Esophagus squamous epithelium (tissue), 4 donors: Measurements from ENCODE around the gene CLDN25.
"Not testable (repeated sequence)": the region's sequence is repeated elsewhere in the genome, so short reads cannot be mapped to it uniquely, and the experiment has no call there.

Experiments used
- CTCF ChIP-seq, 6 experiments: fragments of 450-650 bp in 4 of 6; fragments of 200-600 bp in 2 of 6; sonication (generic) in 2 of 6; IDR thresholded peaks; one replicate each; pipeline ENCODE4 v1.5.1; 2016 to 2019; ENCODE audit warnings: antibody characterized with exemption in 6 of 6, mild to moderate bottlenecking in 4 of 6, moderate library complexity in 4 of 6
- POLR2A ChIP-seq, 4 donors: fragments of 450-650 bp; IDR thresholded peaks; one replicate each; pipeline ENCODE4 v1.6.1; 2017; ENCODE audit warnings: antibody characterized with exemption in 4 of 4, mild to moderate bottlenecking in 4 of 4, moderate library complexity in 3 of 4

GRCh38 chr11:113763040-113763439 lies 16.6 kb upstream of the CLDN25 start:
- not testable (repeated sequence) for TF ChIP-seq CTCF, POLR2A (IDR thresholded peaks at IDR 0.05)
